HepG2 (cell line): ENCODE results near the gene RBSN. TPM values are rescaled to one million over a fixed set of nuclear protein-coding genes. Genes with fewer than 3 reads are reported as not detected.

ENCODE experiments used
- ATAC-seq: fragments of 200-7000 bp; cut with Tn5 transposase; 3 replicates; pipeline ENCODE4 v1.9.1; 2020; ENCODE audit warnings: mild to moderate bottlenecking, moderate library complexity
- BruUV-seq: library from RNA; stranded (reverse); fragments of 400-500 nt; replicated peaks from 2 replicates; lab custom pipeline; 2021; lab: Mats Ljungman, UMichigan
- CTCF ChIA-PET: fragments of 300-600 bp; formaldehyde crosslinking; extraction: SDS; loops from one replicate; lab custom pipeline; 2021; ENCODE audit warnings: low total read pairs, inconsistent platforms, low intra/inter-chr PET ratio; lab: Yijun Ruan, JAX
- POLR2A ChIA-PET: fragments of 350-600 bp; sonication (Branson Sonifier 250); formaldehyde crosslinking; loops from one replicate; lab custom pipeline; 2020; ENCODE audit warnings: antibody characterized with exemption, inconsistent platforms; lab: Yijun Ruan, JAX
- DNase-seq: peaks from one replicate; pipeline ENCODE4 v3.0.0-alpha.2; 2015; ENCODE audit warnings: low spot score
- FAIRE-seq: peaks from 3 replicates; lab custom pipeline; 2011; peaks lifted over from hg19 to GRCh38; lab: Jason Lieb, UNC
- H2AFZ ChIP-seq: one replicate; pipeline ENCODE4 v1.6.1; 2011; ENCODE audit warnings: low read length, inconsistent platforms
- H3K27ac ChIP-seq: fragments of 300-600 bp; 3 replicates; pipeline ENCODE4 v1.8.0; 2011; ENCODE audit warnings: mixed run types, mild to moderate bottlenecking, mixed read lengths, low read length, inconsistent platforms; ENCODE audit not compliant: insufficient read depth; ENCODE audit errors: extremely low read length
- H3K27me3 ChIP-seq, 2 experiments: fragments of 200-600 bp in 1 of 2; 2 replicates in 1 of 2; 3 replicates in 1 of 2; pipeline versions ENCODE4 v1.6.0 to v1.8.0; 2011; ENCODE audit warnings: low read length in 2 of 2, mild to moderate bottlenecking in 2 of 2, moderate library complexity in 2 of 2, inconsistent platforms in 1 of 2; ENCODE audit not compliant: insufficient read depth in 2 of 2, control insufficient read depth in 1 of 2
- H3K36me3 ChIP-seq, 2 experiments: fragments of 200-600 bp in 1 of 2; replicated peaks in 1 of 2; 2 replicates in 1 of 2; 3 replicates in 1 of 2; pipeline versions ENCODE4 v1.5.1 to v1.8.0; 2011; ENCODE audit warnings: low read length in 2 of 2, inconsistent platforms in 1 of 2; ENCODE audit not compliant: insufficient read depth in 2 of 2, control insufficient read depth in 1 of 2
- H3K4me1 ChIP-seq: 2 replicates; pipeline ENCODE4 v1.5.1; 2012; ENCODE audit warnings: low read length, inconsistent platforms; ENCODE audit not compliant: insufficient read depth
- H3K4me2 ChIP-seq: 2 replicates; pipeline ENCODE4 v1.6.0; 2011; ENCODE audit warnings: low read depth, low read length, inconsistent platforms
- H3K4me3 ChIP-seq, 3 experiments: fragments of 200-600 bp in 1 of 3; sonication (generic), shearing (Covaris generic) in 1 of 3; replicated peaks in 1 of 3; 2 replicates each; pipeline ENCODE4 v1.5.1; 2011 to 2016; ENCODE audit warnings: low read length in 3 of 3, inconsistent platforms in 2 of 3, low read depth in 2 of 3, mild to moderate bottlenecking in 2 of 3, control low read depth in 1 of 3, mixed read lengths in 1 of 3; ENCODE audit not compliant: insufficient read depth in 1 of 3
- H3K79me2 ChIP-seq: one replicate; pipeline ENCODE4 v1.6.1; 2011; ENCODE audit warnings: low read length, inconsistent platforms; ENCODE audit not compliant: insufficient read depth
- H3K9ac ChIP-seq: 2 replicates; pipeline ENCODE4 v1.6.0; 2011; ENCODE audit warnings: mild to moderate bottlenecking, low read depth, low read length, inconsistent platforms; ENCODE audit not compliant: insufficient read depth
- H3K9me3 ChIP-seq: 2 replicates; pipeline ENCODE4 v1.5.1; 2012; ENCODE audit warnings: mild to moderate bottlenecking, low read length
- H4K20me1 ChIP-seq: 2 replicates; pipeline ENCODE4 v1.6.0; 2011; ENCODE audit warnings: inconsistent platforms, mild to moderate bottlenecking, low read length, moderate library complexity; ENCODE audit not compliant: insufficient read depth
- CCDC6 ChIP-seq: sonication (generic); formaldehyde crosslinking; IDR thresholded peaks from 2 replicates; pipeline ENCODE4 v1.8.1; 2022; ENCODE audit warnings: mild to moderate bottlenecking, missing genetic modification reagents, moderate library complexity
- JARID2 ChIP-seq: sonication (generic); formaldehyde crosslinking; IDR thresholded peaks from 2 replicates; pipeline ENCODE4 v1.8.1; 2023; ENCODE audit warnings: missing genetic modification reagents, inconsistent platforms; ENCODE audit not compliant: insufficient replicate concordance
- JUN ChIP-seq: sonication (generic); formaldehyde crosslinking; IDR thresholded peaks from 2 replicates; pipeline ENCODE4 v1.4.0; 2020; ENCODE audit warnings: mild to moderate bottlenecking, missing genetic modification reagents
- MED8 ChIP-seq: sonication (generic); formaldehyde crosslinking; IDR thresholded peaks from 2 replicates; pipeline ENCODE4 v1.8.1; 2023; ENCODE audit warnings: mild to moderate bottlenecking, missing genetic modification reagents; ENCODE audit not compliant: insufficient replicate concordance
- SALL2 ChIP-seq: sonication (generic); formaldehyde crosslinking; IDR thresholded peaks from 2 replicates; pipeline ENCODE4 v1.8.1; 2023; ENCODE audit warnings: mild to moderate bottlenecking, missing genetic modification reagents, inconsistent platforms
- SP2 ChIP-seq: sonication (generic); formaldehyde crosslinking; IDR thresholded peaks from 2 replicates; pipeline ENCODE4 v1.5.1; 2020; ENCODE audit warnings: mild to moderate bottlenecking, missing genetic modification reagents
- ZFP36L1 ChIP-seq: sonication (generic); formaldehyde crosslinking; IDR thresholded peaks from 2 replicates; pipeline ENCODE4 v1.8.0; 2022; ENCODE audit warnings: mild to moderate bottlenecking, missing genetic modification reagents, moderate library complexity
- ZFYVE20 ChIP-seq: sonication (generic); formaldehyde crosslinking; IDR thresholded peaks from 2 replicates; pipeline ENCODE4 v1.8.0; 2023; ENCODE audit warnings: low read depth, mild to moderate bottlenecking, moderate library complexity, missing genetic modification reagents, borderline replicate concordance
- ZNF577 ChIP-seq: sonication (generic); formaldehyde crosslinking; IDR thresholded peaks from 2 replicates; pipeline ENCODE4 v1.4.0; 2020; ENCODE audit warnings: mild to moderate bottlenecking, low read depth, missing genetic modification reagents, borderline replicate concordance
- ZNF607 ChIP-seq: sonication (generic); formaldehyde crosslinking; IDR thresholded peaks from 2 replicates; pipeline ENCODE4 v1.5.1; 2020; ENCODE audit warnings: missing genetic modification reagents, mild to moderate bottlenecking, borderline replicate concordance
- ZNF782 ChIP-seq: sonication (generic); formaldehyde crosslinking; IDR thresholded peaks from 2 replicates; pipeline ENCODE4 v1.4.0; 2020; ENCODE audit warnings: missing genetic modification reagents, mild to moderate bottlenecking, borderline replicate concordance
- ZNF816 ChIP-seq: sonication (generic); formaldehyde crosslinking; IDR thresholded peaks from 2 replicates; pipeline ENCODE4 v1.8.0; 2022; ENCODE audit warnings: missing genetic modification reagents, mild to moderate bottlenecking, borderline replicate concordance
- WGBS: methylation state at CpG from one replicate; pipeline ENCODE4 v1.1.6; 2017; ENCODE audit warnings: low lambda C conversion rate; 5-methylcytosine and 5-hydroxymethylcytosine counted together
- in situ Hi-C: cut with HindIII; loops from 2 replicates; pipeline ENCODE4 v1.10.0; 2017; ENCODE audit warnings: low pct_unique_long_range_greater_than_20kb; ENCODE audit not compliant: extremely low pct_ligation_motif_present
- intact Hi-C: fragments of 100-400 bp; cut with micrococcal nuclease; formaldehyde crosslinking; loops from one replicate; pipeline ENCODE4 v1.10.0; 2022; ENCODE audit not compliant: unreplicated experiment
- polyA plus RNA-seq, 8 experiments: library from polyadenylated mRNA; depleted of rRNA in 3 of 8; stranded (reverse) in 7 of 8; unstranded in 1 of 8; fragments of >200 nt; fragmentation: Illumina TruSeq in 4 of 8; extraction: Trizol in 4 of 8; gene quantifications; 2 replicates each; pipeline versions ENCODE4 v1.2.1 to v1.2.3, GENCODE V29; 2011 to 2016; ENCODE audit warnings: low read depth in 4 of 8, missing spikeins in 1 of 8, mixed read lengths in 1 of 8; ENCODE audit not compliant: insufficient read depth in 1 of 8
- total RNA-seq, 5 experiments: library from RNA; depleted of rRNA; stranded (reverse); fragments of >200 nt; fragmentation: Illumina TruSeq; extraction: Trizol; gene quantifications; 2 replicates each; pipeline ENCODE4 v1.2.3, GENCODE V29; 2016; ENCODE audit warnings: low read depth in 1 of 5
- TF ChIP-seq, protein P1 (sequence below): sonication (generic); formaldehyde crosslinking; IDR thresholded peaks from 2 replicates; pipeline ENCODE4 v1.4.0; 2020; ENCODE audit warnings: missing genetic modification reagents, mild to moderate bottlenecking, borderline replicate concordance

Gene RBSN
- total and polyA plus RNA-seq, 2 of the 13 experiments (the other 11 are each of a cell fraction or from before 2014, with no cell fraction given): 7.9 to 11.8 TPM

DNA sequence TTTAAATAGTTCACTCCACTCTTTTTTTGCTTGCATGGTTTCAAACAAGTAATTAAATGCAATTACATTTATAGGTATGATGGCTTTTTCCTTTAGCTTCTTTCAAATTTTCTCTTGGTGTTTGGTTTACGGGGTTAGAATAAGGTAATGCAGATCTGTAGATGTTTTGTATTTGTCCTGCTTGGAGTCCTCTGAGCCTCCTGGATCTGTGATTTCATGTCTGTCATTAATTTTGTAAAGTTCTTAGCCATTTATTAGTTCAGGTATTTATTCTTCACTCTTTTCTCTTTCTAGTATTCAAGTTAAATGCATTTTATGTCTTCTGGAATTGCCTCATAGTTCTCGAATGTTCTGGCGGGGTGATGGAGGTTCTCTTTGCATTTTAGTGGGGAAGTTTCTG is 32.5 kb downstream of the RBSN start (continued):
- no peak for TF ChIP-seq ZNF577 (CRISPR knock-in tag)
- TF ChIP-seq, all 625 proteins: peak for 0

DNA sequence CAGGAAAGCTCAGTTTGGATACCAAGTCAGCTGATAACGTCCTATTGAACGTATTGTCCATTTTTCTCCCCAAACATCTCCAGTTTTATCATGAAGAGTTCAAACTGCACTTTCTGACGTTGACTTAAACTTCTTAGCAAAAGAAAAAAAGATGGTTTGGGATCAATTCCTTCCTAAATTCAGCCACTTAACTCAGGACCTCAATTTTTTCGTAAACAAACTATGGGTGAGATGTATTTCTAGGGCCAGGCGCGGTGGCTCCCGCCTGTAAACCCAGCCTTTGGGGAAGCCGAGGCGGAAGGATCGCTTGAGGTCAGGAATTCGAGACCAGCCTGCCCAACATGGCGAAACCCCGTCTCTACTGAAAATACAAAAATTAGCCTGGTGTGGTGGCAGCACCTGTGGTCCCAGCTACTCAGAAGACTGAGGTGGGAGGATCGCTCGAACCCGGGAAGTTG is 33.4 kb downstream of the RBSN start:
- Histone ChIP-seq H3K27ac (peak overlapping the region; percentile 77), H3K9me3 (no peaks in the 10 kb centered on the region), H3K4me3 (peak overlapping the region; percentile 84 to 88 (median 87)), H4K20me1 (peaks cover 18% of the 10 kb centered on the region), H3K79me2 (peaks cover 22% of the 10 kb centered on the region), H3K4me1 (peaks cover 25% of the 10 kb centered on the region), H3K9ac (peak overlapping the region; percentile 97), H3K4me2 (peak overlapping the region; percentile 87), H2AFZ (peak overlapping the region; percentile 90), H3K27me3 (no peaks in the 10 kb centered on the region; a peak in 1 of 5 replicates), H3K36me3 (no peaks in the 10 kb centered on the region)
- ATAC-seq (no peak), DNase-seq (no peak), FAIRE-seq (no peak)
- CTCF ChIA-PET: no interaction called here
- TF ChIP-seq CCDC6 (CRISPR knock-in tag) (0 out of 2 replicates have a peak, but pooled peaks have one; percentile 4), JUN (CRISPR knock-in tag) (no peak), SALL2 (CRISPR knock-in tag) (peak; percentile 11; the same call in 1 of the 2 replicates), JARID2 (CRISPR knock-in tag) (no peak), ZNF782 (CRISPR knock-in tag) (no peak), ZFYVE20 (CRISPR knock-in tag) (no peak), ZNF607 (CRISPR knock-in tag) (0 out of 2 replicates have a peak, but pooled peaks have one; percentile 3), MED8 (no peak), ZNF816 (CRISPR knock-in tag) (0 out of 2 replicates have a peak, but pooled peaks have one; percentile 13), ZFP36L1 (CRISPR knock-in tag) (peak; percentile 47; the same call in 1 of the 2 replicates), SP2 (CRISPR knock-in tag) (0 out of 2 replicates have a peak, but pooled peaks have one; percentile 33)
- TF ChIP-seq, protein P1, sequence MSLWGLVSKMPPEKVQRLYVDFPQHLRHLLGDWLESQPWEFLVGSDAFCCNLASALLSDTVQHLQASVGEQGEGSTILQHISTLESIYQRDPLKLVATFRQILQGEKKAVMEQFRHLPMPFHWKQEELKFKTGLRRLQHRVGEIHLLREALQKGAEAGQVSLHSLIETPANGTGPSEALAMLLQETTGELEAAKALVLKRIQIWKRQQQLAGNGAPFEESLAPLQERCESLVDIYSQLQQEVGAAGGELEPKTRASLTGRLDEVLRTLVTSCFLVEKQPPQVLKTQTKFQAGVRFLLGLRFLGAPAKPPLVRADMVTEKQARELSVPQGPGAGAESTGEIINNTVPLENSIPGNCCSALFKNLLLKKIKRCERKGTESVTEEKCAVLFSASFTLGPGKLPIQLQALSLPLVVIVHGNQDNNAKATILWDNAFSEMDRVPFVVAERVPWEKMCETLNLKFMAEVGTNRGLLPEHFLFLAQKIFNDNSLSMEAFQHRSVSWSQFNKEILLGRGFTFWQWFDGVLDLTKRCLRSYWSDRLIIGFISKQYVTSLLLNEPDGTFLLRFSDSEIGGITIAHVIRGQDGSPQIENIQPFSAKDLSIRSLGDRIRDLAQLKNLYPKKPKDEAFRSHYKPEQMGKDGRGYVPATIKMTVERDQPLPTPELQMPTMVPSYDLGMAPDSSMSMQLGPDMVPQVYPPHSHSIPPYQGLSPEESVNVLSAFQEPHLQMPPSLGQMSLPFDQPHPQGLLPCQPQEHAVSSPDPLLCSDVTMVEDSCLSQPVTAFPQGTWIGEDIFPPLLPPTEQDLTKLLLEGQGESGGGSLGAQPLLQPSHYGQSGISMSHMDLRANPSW (CRISPR knock-in tag): 0 out of 2 replicates have a peak, but pooled peaks have one; percentile 19
- intact Hi-C loops (no loop called here), in situ Hi-C loops (no loop called here)
- POLR2A ChIA-PET: interaction anchor here (0.6 to 2.3 kb wide), 10 partner anchors 9 to 158 kb away, joined by 3 to 14 read pairs (median 4); partner anchors contain the start of gene RBSN
- BruUV-seq: no TSS peak
- WGBS: 73% methylated on average over 16 of the region's 16 CpGs
